ENCODE data around the gene GKAP1.

Gene GKAP1

GRCh38 chr9:83707768-83708514, 109.6 kb downstream of the GKAP1 start, which contains the start of gene UBQLN1:
UBQLN1 (minus strand) TSS chr9:83707958; CDS start chr9:83707679, 279 bp downstream.
- Histone ChIP-seq H3K27ac (ENCODE audit: extremely low read depth, low read depth, low read length) (peak within 1 kb of the TSS; percentile 98), H3K4me1 (ENCODE audit: control insufficient read depth, insufficient read depth, low read length) (no peaks in the 10 kb centered on the region), H3K9me3 (ENCODE audit: control insufficient read depth, insufficient read depth, low read depth, low read length) (no peaks in the 10 kb centered on the region), H3K36me3 (ENCODE audit: control insufficient read depth in 2 of 2, insufficient read depth in 1 of 2, low read length in 2 of 2) (peaks cover 0 to 4% of the 10 kb centered on the region in 2 experiments; a peak in 1 of 3 replicates), H3K4me3 (ENCODE audit: low read depth, low read length) (peak within 1 kb of the TSS; percentile 93)
- ChIA-PET POLR2A (interaction anchor here (0.6 to 1.9 kb wide), 10 partner anchors 9 to 129 kb away, joined by 3 to 9 read pairs (median 4); partner anchors contain the start of gene IDNK), CTCF (interaction anchor here (0.6 to 1.5 kb wide), 5 partner anchors 30 to 86 kb away, joined by 3 to 4 read pairs (median 3); no protein-coding TSS in a partner anchor)
- TF ChIP-seq ZNF23 (tag by site-specific recombination; IDR thresholded peaks at IDR 0.05; ENCODE audit: borderline replicate concordance) (no peak), ZNF2 (tag by site-specific recombination; IDR thresholded peaks at IDR 0.05) (0 out of 2 replicates have a peak, but pooled peaks have one; percentile 62), OSR2 (tag by site-specific recombination; IDR thresholded peaks at IDR 0.05) (peak; percentile 67; the same call in 1 of the 2 replicates), FEZF1 (tag by site-specific recombination; IDR thresholded peaks at IDR 0.05) (no peak), ZNF311 (tag by site-specific recombination; IDR thresholded peaks at IDR 0.05; ENCODE audit: borderline replicate concordance) (no peak), PRDM10 (tag by site-specific recombination; IDR thresholded peaks at IDR 0.05) (peak; percentile 92), ZNF692 (tag by site-specific recombination; IDR thresholded peaks at IDR 0.05) (peak; percentile 91; the same call in 1 of the 2 replicates), ZNF518A (tag by site-specific recombination; conservative IDR thresholded peaks at IDR 0.05; ENCODE audit: low read depth) (peak; percentile 60; the same call in 1 of the 2 replicates), HOXC10 (CRISPR knock-in tag; IDR thresholded peaks at IDR 0.05) (no peak), ZFP41 (tag by site-specific recombination; IDR thresholded peaks at IDR 0.05; ENCODE audit: borderline replicate concordance) (no peak), ZNF26 (tag by site-specific recombination; IDR thresholded peaks at IDR 0.05) (no peak), ZNF274 (IDR thresholded peaks at IDR 0.05; ENCODE audit: low read length) (no peak), ZNF274 (tag by site-specific recombination; IDR thresholded peaks at IDR 0.05; ENCODE audit: borderline replicate concordance) (no peak), ZNF558 (tag by site-specific recombination; IDR thresholded peaks at IDR 0.05) (no peak), ELK4 (IDR thresholded peaks at IDR 0.05; ENCODE audit: borderline replicate concordance, low read depth, low read length) (no peak), ZNF549 (tag by site-specific recombination; IDR thresholded peaks at IDR 0.05) (no peak), BCL6B (tag by site-specific recombination; IDR thresholded peaks at IDR 0.05) (peak; percentile 100), ZNF596 (tag by site-specific recombination; IDR thresholded peaks at IDR 0.05) (no peak), ZNF654 (tag by site-specific recombination; IDR thresholded peaks at IDR 0.05; ENCODE audit: low read depth) (no peak), ZNF514 (tag by site-specific recombination; IDR thresholded peaks at IDR 0.05) (no peak)

All from HEK293 (cell line).